WTC11 (cell line): ENCODE results near the gene ECD. TPM values are rescaled to one million over a fixed set of nuclear protein-coding genes. Genes with fewer than 3 reads are reported as not detected.

Experiments
- ATAC-seq: fragments of 200-7000 bp; cut with Tn5 transposase; 2 replicates; pipeline ENCODE4 v1.10.0; 2021; ENCODE audit warnings: mild to moderate bottlenecking, moderate library complexity
- CTCF ChIA-PET: fragments of 300-600 bp; sonication (Branson Sonifier 250); formaldehyde crosslinking; loops from one replicate; lab custom pipeline; 2021; ENCODE audit warnings: antibody characterized with exemption; lab: Charles Lee
- POLR2A ChIA-PET: fragments of 350-600 bp; sonication (Branson Sonifier 250); formaldehyde crosslinking; loops from one replicate; lab custom pipeline; 2021; ENCODE audit warnings: antibody characterized with exemption; lab: Charles Lee
- DNase-seq: peaks from one replicate; pipeline ENCODE4 v3.0.0; 2021; ENCODE audit warnings: low spot score
- H3K27ac Mint-ChIP-seq: 2 replicates; pipeline ENCODE4 v1.8.0; 2021; ENCODE audit warnings: mixed read lengths
- H3K27me3 Mint-ChIP-seq: 2 replicates; pipeline ENCODE4 v1.8.0; 2021; ENCODE audit warnings: low read depth, mild to moderate bottlenecking, moderate library complexity, mixed read lengths
- H3K36me3 Mint-ChIP-seq: 2 replicates; pipeline ENCODE4 v1.8.0; 2021; ENCODE audit warnings: mixed read lengths
- H3K4me1 Mint-ChIP-seq: 2 replicates; pipeline ENCODE4 v1.8.0; 2022; ENCODE audit warnings: mixed read lengths
- H3K4me3 Mint-ChIP-seq: 2 replicates; pipeline ENCODE4 v1.8.0; 2021; ENCODE audit warnings: mild to moderate bottlenecking, moderate library complexity, mixed read lengths
- H3K9me3 Mint-ChIP-seq: 2 replicates; pipeline ENCODE4 v1.8.0; 2021; ENCODE audit warnings: mixed read lengths
- ATF2 ChIP-seq: sonication (generic); formaldehyde crosslinking; IDR thresholded peaks from 2 replicates; pipeline ENCODE4 v1.8.1; 2022; ENCODE audit warnings: low read depth, missing genetic modification reagents, borderline replicate concordance
- CREB1 ChIP-seq: sonication (generic); formaldehyde crosslinking; IDR thresholded peaks from 2 replicates; pipeline ENCODE4 v1.8.0; 2023; ENCODE audit warnings: mild to moderate bottlenecking, missing genetic modification reagents
- CREM ChIP-seq: sonication (generic); formaldehyde crosslinking; IDR thresholded peaks from 2 replicates; pipeline ENCODE4 v1.8.1; 2022; ENCODE audit warnings: mild to moderate bottlenecking, missing genetic modification reagents, moderate library complexity
- ESRRA ChIP-seq: sonication (generic); formaldehyde crosslinking; IDR thresholded peaks from 2 replicates; pipeline ENCODE4 v1.8.1; 2022; ENCODE audit warnings: mild to moderate bottlenecking, missing genetic modification reagents, borderline replicate concordance
- FOXJ3 ChIP-seq: sonication (generic); formaldehyde crosslinking; IDR thresholded peaks from 2 replicates; pipeline ENCODE4 v1.9.0; 2021; ENCODE audit warnings: missing genetic modification reagents, mild to moderate bottlenecking, borderline replicate concordance
- HMGA2 ChIP-seq: fragments of 250-450 bp; sonication (Bioruptor Pico); IDR thresholded peaks from 2 replicates; pipeline ENCODE4 v1.4.0; 2021; ENCODE audit warnings: mild to moderate bottlenecking, moderate library complexity
- JAZF1 ChIP-seq: fragments of 250-450 bp; sonication (Bioruptor Pico); IDR thresholded peaks from 2 replicates; pipeline ENCODE4 v1.9.0; 2021; ENCODE audit warnings: moderate library complexity, mild to moderate bottlenecking, inconsistent platforms
- MXD4 ChIP-seq: fragments of 250-450 bp; sonication (Bioruptor Pico); IDR thresholded peaks from 2 replicates; pipeline ENCODE4 v1.8.0; 2021; ENCODE audit warnings: mild to moderate bottlenecking, moderate library complexity, borderline replicate concordance
- NR2C2 ChIP-seq: sonication (generic); formaldehyde crosslinking; IDR thresholded peaks from 2 replicates; pipeline ENCODE4 v1.8.0; 2022; ENCODE audit warnings: mild to moderate bottlenecking, missing genetic modification reagents
- PRRX2 ChIP-seq: fragments of 250-450 bp; sonication (Bioruptor Pico); IDR thresholded peaks from 2 replicates; pipeline ENCODE4 v1.8.0; 2021; ENCODE audit warnings: mild to moderate bottlenecking
- RORB ChIP-seq: fragments of 250-450 bp; sonication (Bioruptor Pico); IDR thresholded peaks from 2 replicates; pipeline ENCODE4 v1.9.0; 2021; ENCODE audit warnings: mild to moderate bottlenecking
- SOX15 ChIP-seq: fragments of 250-450 bp; sonication (Bioruptor Pico); IDR thresholded peaks from 2 replicates; pipeline ENCODE4 v1.9.0; 2021; ENCODE audit warnings: mild to moderate bottlenecking
- TEAD4 ChIP-seq: sonication (generic); formaldehyde crosslinking; IDR thresholded peaks from 2 replicates; pipeline ENCODE4 v1.8.0; 2022; ENCODE audit warnings: mild to moderate bottlenecking, missing genetic modification reagents
- TP53 ChIP-seq: sonication (generic); formaldehyde crosslinking; IDR thresholded peaks from 2 replicates; pipeline ENCODE4 v1.8.1; 2023; ENCODE audit warnings: mild to moderate bottlenecking, missing genetic modification reagents
- USF2 ChIP-seq: sonication (generic); formaldehyde crosslinking; IDR thresholded peaks from 2 replicates; pipeline ENCODE4 v1.8.1; 2023; ENCODE audit warnings: mild to moderate bottlenecking, missing genetic modification reagents, moderate library complexity
- ZBTB21 ChIP-seq: sonication (generic); formaldehyde crosslinking; IDR thresholded peaks from 2 replicates; pipeline ENCODE4 v1.8.1; 2023; ENCODE audit warnings: mild to moderate bottlenecking, missing genetic modification reagents, borderline replicate concordance
- ZNF232 ChIP-seq: sonication (generic); formaldehyde crosslinking; IDR thresholded peaks from 2 replicates; pipeline ENCODE4 v1.8.0; 2022; ENCODE audit warnings: mild to moderate bottlenecking, missing genetic modification reagents
- ZNF396 ChIP-seq: fragments of 250-450 bp; sonication (Bioruptor Pico); IDR thresholded peaks from 2 replicates; pipeline ENCODE4 v1.8.0; 2021; ENCODE audit warnings: mild to moderate bottlenecking, moderate library complexity, borderline replicate concordance
- ZNF416 ChIP-seq: fragments of 250-450 bp; sonication (Bioruptor Pico); IDR thresholded peaks from 2 replicates; pipeline ENCODE4 v1.9.0; 2021; ENCODE audit warnings: mild to moderate bottlenecking, inconsistent platforms
- total RNA-seq: library from RNA; stranded (reverse); gene quantifications from 3 replicates; pipeline ENCODE4 v1.2.3, GENCODE V29; 2021
- TF ChIP-seq, protein P1 (sequence below): sonication (generic); formaldehyde crosslinking; IDR thresholded peaks from 2 replicates; pipeline ENCODE4 v1.8.1; 2023; ENCODE audit warnings: mild to moderate bottlenecking, missing genetic modification reagents
- TF ChIP-seq, protein P2 (sequence below): fragments of 250-450 bp; sonication (Bioruptor Pico); IDR thresholded peaks from 2 replicates; pipeline ENCODE4 v2.1.2; 2022; ENCODE audit warnings: mild to moderate bottlenecking, moderate library complexity
- TF ChIP-seq, protein P3 (sequence below): fragments of 250-450 bp; sonication (Bioruptor Pico); IDR thresholded peaks from 2 replicates; pipeline ENCODE4 v1.9.0; 2021; ENCODE audit warnings: mild to moderate bottlenecking

The ECD gene
- total RNA-seq, 1 experiment from 2014 or later = 38.2 TPM

DNA sequence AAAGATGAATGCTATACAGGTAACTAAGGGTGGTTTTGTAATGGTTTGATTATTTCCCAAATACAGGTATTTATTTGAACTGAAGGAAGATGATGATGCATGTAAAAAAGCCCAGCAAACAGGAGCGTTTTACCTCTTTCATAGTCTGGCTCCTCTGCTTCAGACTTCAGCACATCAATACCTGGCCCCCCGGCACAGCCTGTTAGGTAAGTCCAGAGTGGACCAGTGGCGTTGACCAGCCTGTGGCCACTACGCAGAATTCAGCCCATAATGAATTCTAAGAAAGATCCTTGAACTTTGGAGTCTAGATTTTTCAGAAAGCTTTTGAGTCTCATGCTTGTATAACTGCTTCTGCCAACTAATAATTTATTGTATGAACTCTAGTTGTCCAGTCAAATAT is 47.9 kb downstream of the ECD start:
- Mint-ChIP-seq H3K4me1 (peaks cover 7% of the 10 kb centered on the region), H3K36me3 (peaks cover 9% of the 10 kb centered on the region), H3K9me3 (no peaks in the 10 kb centered on the region), H3K4me3 (no peak overlapping the region)
- no peak for TF ChIP-seq ZNF416 (CRISPR knock-in tag)
- TF ChIP-seq SOX15 (CRISPR knock-in tag) = no peak
- TF ChIP-seq NR2C2 (CRISPR knock-in tag) = no peak
- no peak for TF ChIP-seq CREM (CRISPR knock-in tag)
- no peak for TF ChIP-seq TP53 (CRISPR knock-in tag)
- TF ChIP-seq CREB1 (CRISPR knock-in tag) = no peak
- no peak for TF ChIP-seq ESRRA (CRISPR knock-in tag)
- no peak for TF ChIP-seq ZNF232 (CRISPR knock-in tag)
- no peak for TF ChIP-seq HMGA2 (CRISPR knock-in tag)
- TF ChIP-seq, all 79 proteins: peak for 0
- Mint-ChIP-seq H3K27ac (no peak overlapping the region), H3K27me3 (no peaks in the 10 kb centered on the region)
- ChIA-PET CTCF (no interaction called here), POLR2A (no interaction called here)
- no peak for DNase-seq
- no peak for ATAC-seq

DNA sequence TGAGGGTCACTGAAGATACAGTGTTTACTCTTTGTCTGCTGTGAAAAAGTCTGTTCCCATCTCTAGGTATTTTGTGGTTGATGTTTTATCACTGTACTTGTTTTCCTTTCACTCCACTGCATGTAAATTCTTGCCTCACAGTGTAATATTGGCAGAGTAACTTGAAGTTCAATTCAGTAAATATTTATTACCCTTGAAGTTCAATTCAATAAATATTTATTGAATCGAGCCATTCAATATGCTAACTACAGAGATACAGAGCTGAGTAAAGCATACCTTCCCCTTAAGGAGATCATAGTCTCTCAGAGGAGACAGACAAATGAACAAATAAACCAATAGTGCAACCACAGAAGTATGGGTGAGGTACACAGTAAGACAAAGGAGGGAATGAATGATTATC is 48.4 kb downstream of the ECD start:
- ChIA-PET POLR2A (no interaction called here), CTCF (no interaction called here)

DNA sequence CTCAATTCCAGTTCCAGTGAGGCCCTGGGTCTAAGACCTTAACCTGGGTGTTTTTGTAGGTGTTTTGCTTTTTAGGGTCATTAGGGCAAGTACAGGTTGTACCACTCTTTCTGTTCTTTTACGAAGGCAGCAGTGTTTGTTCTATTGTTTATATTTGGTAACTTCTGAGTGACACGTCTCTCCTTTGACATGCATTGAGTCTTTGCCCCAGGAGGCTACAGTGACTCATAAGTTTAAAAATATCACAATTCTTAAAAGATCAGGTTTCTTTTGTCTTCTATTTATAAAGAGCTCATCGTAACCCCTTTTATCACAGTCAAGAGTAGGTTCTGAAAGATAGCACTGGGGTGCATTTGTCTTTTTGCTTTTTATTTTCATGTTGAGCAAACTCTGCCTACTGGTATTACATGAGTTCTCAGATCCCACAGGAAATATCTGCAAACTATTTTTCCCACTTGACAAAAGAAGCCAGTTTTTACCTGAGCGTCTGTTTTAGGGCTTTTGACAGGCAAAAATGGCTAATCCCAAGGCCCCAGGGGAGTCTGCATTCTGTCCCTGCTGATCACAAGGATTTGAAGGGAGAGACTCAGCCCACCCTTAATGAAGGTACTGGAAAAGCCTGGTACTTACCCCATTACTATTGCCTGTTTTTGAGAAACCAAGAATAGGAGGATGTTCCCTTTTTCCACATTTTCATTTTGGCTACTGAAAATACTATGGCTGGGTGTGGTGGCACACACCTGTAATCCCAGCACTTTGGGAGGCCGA is 49.6 kb downstream of the ECD start:
- ATAC-seq (no peak), DNase-seq (no peak)
- Mint-ChIP-seq H3K4me1 (peaks cover 7% of the 10 kb centered on the region), H3K9me3 (no peaks in the 10 kb centered on the region), H3K36me3 (peaks cover 9% of the 10 kb centered on the region), H3K4me3 (no peak overlapping the region), H3K27me3 (no peaks in the 10 kb centered on the region), H3K27ac (peak overlapping the region; percentile 60)
- CTCF ChIA-PET = no interaction called here
- POLR2A ChIA-PET = no interaction called here
- no peak for TF ChIP-seq NR2C2 (CRISPR knock-in tag)
- no peak for TF ChIP-seq MXD4 (CRISPR knock-in tag)
- no peak for TF ChIP-seq ZNF396 (CRISPR knock-in tag)
- TF ChIP-seq, protein P1, sequence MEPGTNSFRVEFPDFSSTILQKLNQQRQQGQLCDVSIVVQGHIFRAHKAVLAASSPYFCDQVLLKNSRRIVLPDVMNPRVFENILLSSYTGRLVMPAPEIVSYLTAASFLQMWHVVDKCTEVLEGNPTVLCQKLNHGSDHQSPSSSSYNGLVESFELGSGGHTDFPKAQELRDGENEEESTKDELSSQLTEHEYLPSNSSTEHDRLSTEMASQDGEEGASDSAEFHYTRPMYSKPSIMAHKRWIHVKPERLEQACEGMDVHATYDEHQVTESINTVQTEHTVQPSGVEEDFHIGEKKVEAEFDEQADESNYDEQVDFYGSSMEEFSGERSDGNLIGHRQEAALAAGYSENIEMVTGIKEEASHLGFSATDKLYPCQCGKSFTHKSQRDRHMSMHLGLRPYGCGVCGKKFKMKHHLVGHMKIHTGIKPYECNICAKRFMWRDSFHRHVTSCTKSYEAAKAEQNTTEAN (CRISPR knock-in tag) = no peak
- TF ChIP-seq TEAD4 = no peak
- TF ChIP-seq USF2 = no peak
- TF ChIP-seq, protein P2, sequence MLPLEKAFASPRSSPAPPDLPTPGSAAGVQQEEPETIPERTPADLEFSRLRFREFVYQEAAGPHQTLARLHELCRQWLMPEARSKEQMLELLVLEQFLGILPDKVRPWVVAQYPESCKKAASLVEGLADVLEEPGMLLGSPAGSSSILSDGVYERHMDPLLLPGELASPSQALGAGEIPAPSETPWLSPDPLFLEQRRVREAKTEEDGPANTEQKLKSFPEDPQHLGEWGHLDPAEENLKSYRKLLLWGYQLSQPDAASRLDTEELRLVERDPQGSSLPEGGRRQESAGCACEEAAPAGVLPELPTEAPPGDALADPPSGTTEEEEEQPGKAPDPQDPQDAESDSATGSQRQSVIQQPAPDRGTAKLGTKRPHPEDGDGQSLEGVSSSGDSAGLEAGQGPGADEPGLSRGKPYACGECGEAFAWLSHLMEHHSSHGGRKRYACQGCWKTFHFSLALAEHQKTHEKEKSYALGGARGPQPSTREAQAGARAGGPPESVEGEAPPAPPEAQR (CRISPR knock-in tag) = no peak
- TF ChIP-seq FOXJ3 = no peak
- TF ChIP-seq TP53 (CRISPR knock-in tag) = no peak
- no peak for TF ChIP-seq ATF2 (CRISPR knock-in tag)
- TF ChIP-seq PRRX2 (CRISPR knock-in tag) = no peak
- TF ChIP-seq SOX15 (CRISPR knock-in tag) = no peak

More for the DNA sequence above, 48.4 kb downstream of the ECD start:
- DNase-seq = no peak
- Mint-ChIP-seq H3K4me1 (peaks cover 7% of the 10 kb centered on the region), H3K27me3 (no peaks in the 10 kb centered on the region), H3K9me3 (no peaks in the 10 kb centered on the region), H3K36me3 (peaks cover 9% of the 10 kb centered on the region), H3K4me3 (no peak overlapping the region), H3K27ac (peak overlapping the region; percentile 26)
- no peak for ATAC-seq
- TF ChIP-seq, protein P2 (CRISPR knock-in tag) = no peak
- TF ChIP-seq, protein P3, sequence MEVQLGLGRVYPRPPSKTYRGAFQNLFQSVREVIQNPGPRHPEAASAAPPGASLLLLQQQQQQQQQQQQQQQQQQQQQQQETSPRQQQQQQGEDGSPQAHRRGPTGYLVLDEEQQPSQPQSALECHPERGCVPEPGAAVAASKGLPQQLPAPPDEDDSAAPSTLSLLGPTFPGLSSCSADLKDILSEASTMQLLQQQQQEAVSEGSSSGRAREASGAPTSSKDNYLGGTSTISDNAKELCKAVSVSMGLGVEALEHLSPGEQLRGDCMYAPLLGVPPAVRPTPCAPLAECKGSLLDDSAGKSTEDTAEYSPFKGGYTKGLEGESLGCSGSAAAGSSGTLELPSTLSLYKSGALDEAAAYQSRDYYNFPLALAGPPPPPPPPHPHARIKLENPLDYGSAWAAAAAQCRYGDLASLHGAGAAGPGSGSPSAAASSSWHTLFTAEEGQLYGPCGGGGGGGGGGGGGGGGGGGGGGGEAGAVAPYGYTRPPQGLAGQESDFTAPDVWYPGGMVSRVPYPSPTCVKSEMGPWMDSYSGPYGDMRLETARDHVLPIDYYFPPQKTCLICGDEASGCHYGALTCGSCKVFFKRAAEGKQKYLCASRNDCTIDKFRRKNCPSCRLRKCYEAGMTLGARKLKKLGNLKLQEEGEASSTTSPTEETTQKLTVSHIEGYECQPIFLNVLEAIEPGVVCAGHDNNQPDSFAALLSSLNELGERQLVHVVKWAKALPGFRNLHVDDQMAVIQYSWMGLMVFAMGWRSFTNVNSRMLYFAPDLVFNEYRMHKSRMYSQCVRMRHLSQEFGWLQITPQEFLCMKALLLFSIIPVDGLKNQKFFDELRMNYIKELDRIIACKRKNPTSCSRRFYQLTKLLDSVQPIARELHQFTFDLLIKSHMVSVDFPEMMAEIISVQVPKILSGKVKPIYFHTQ (CRISPR knock-in tag) = no peak
- TF ChIP-seq ZBTB21 (CRISPR knock-in tag) = no peak
- TF ChIP-seq RORB (CRISPR knock-in tag) = no peak
- no peak for TF ChIP-seq JAZF1 (CRISPR knock-in tag)
